Spleen (tissue), 11 donors: ENCODE data around the gene IGF1R. TPM values are rescaled to one million over a fixed set of nuclear protein-coding genes. Genes with fewer than 3 reads are reported as not detected.
A peak's percentile ranks its signal among the peaks of the same experiment; 100 is the strongest.

Source experiments
- DNase-seq: peaks from one replicate; pipeline ENCODE4 v3.0.0-alpha.2; 2020
- H3K27ac ChIP-seq, 8 donors: fragments of 200-600 bp; sonication (generic) in 7 of 8; 1 replicate in 4 of 8; 2 replicates in 4 of 8; pipeline versions ENCODE4 v1.5.0 to v1.8.0; 2016 to 2021; ENCODE audit warnings: inconsistent platforms in 4 of 8, mild to moderate bottlenecking in 4 of 8, moderate library complexity in 1 of 8
- H3K27me3 ChIP-seq, 7 donors: fragments of 200-600 bp; sonication (generic) in 6 of 7; replicated peaks in 1 of 7; 1 replicate in 4 of 7; 2 replicates in 3 of 7; pipeline versions ENCODE4 v1.5.0 to v1.8.0; 2016 to 2021; ENCODE audit warnings: inconsistent platforms in 3 of 7, mild to moderate bottlenecking in 1 of 7
- H3K36me3 ChIP-seq, 6 donors: fragments of 200-600 bp; sonication (generic) in 5 of 6; 1 replicate in 4 of 6; 2 replicates in 2 of 6; pipeline versions ENCODE4 v1.5.0 to v1.8.0; 2016 to 2021; ENCODE audit warnings: inconsistent platforms in 2 of 6
- H3K4me1 ChIP-seq, 6 donors: fragments of 200-600 bp; sonication (generic) in 5 of 6; 1 replicate in 3 of 6; 2 replicates in 3 of 6; pipeline versions ENCODE4 v1.5.0 to v1.8.0; 2016 to 2021; ENCODE audit warnings: inconsistent platforms in 3 of 6
- H3K4me3 ChIP-seq, 8 donors: fragments of 200-600 bp; sonication (generic) in 7 of 8; 1 replicate in 4 of 8; 2 replicates in 4 of 8; pipeline versions ENCODE4 v1.5.0 to v1.8.0; 2016 to 2021; ENCODE audit warnings: inconsistent platforms in 4 of 8, mild to moderate bottlenecking in 4 of 8, moderate library complexity in 2 of 8
- H3K9me3 ChIP-seq, 8 donors: fragments of 200-600 bp; sonication (generic) in 7 of 8; 1 replicate in 4 of 8; 2 replicates in 4 of 8; pipeline versions ENCODE4 v1.5.0 to v1.8.0; 2016 to 2021; ENCODE audit warnings: inconsistent platforms in 4 of 8
- POLR2A ChIP-seq, 3 donors: fragments of 450-650 bp; IDR thresholded peaks; one replicate each; pipeline ENCODE4 v1.5.1; 2017; ENCODE audit warnings: antibody characterized with exemption in 3 of 3, mild to moderate bottlenecking in 1 of 3
- POLR2AphosphoS5 ChIP-seq, 3 donors: sonication (generic); formaldehyde crosslinking; IDR thresholded peaks; one replicate each; pipeline ENCODE4 v1.5.1; 2017; ENCODE audit warnings: antibody characterized with exemption in 3 of 3
- WGBS, 5 donors: extraction: QIAGEN DNeasy Blood & Tissue Kit in 3 of 5; methylation state at CpG; one replicate each; pipeline versions ENCODE4 v1.1.5 to v1.1.7; 2013 to 2018; 5-methylcytosine and 5-hydroxymethylcytosine counted together
- intact Hi-C: fragments of 100-400 bp; cut with DNase I; formaldehyde crosslinking; loops from one replicate; pipeline ENCODE4 v1.15.0; 2023; ENCODE audit warnings: low total_unique reads
- polyA plus RNA-seq, 3 donors: library from polyadenylated mRNA; stranded (reverse); fragments of 200-250 nt; gene quantifications; one replicate each; pipeline ENCODE4 v1.2.1, GENCODE V29; 2013
- total RNA-seq, 7 donors: library from RNA; depleted of rRNA in 3 of 7; stranded (reverse); fragments of >200 nt in 3 of 7; fragmentation: NEBNext Ultra II Directional in 4 of 7; extraction: Animal tissue kit (Norgen Biotek cat#: 25700) in 4 of 7; gene quantifications; one replicate each; pipeline versions ENCODE4 v1.1.0 to v1.2.1, GENCODE V29; 2016 to 2021
- TF ChIP-seq, protein P1 (sequence below), 11 experiments: fragments of 200-600 bp in 7 of 11; fragments of 450-650 bp in 4 of 11; sonication (generic) in 4 of 11; IDR thresholded peaks in 8 of 11; conservative IDR thresholded peaks in 3 of 11; 1 replicate in 7 of 11; 2 replicates in 4 of 11; pipeline versions ENCODE4 v1.4.0 to v1.8.0; 2016 to 2021; ENCODE audit warnings: antibody characterized with exemption in 11 of 11, inconsistent platforms in 4 of 11, mild to moderate bottlenecking in 1 of 11
- donor health status: healthy with polysubstance abuse.
- donor health status: DM: no; HTN: no; CAD: no; lungs with moderate emphysema.
- donor health status: DM: no; HTN: no; CAD: no.
- donor health status: Bipolar disorder and iron deficiency.
- donor health status: healthy.
- donor health status: DM: no; HTN: no; CAD: no.
- donor health status: DM: yes; HTN: yes; CAD: no.

The IGF1R gene
- total and polyA plus RNA-seq, 10 donors, result 1.1 to 104 (median 53.1) TPM

DNA sequence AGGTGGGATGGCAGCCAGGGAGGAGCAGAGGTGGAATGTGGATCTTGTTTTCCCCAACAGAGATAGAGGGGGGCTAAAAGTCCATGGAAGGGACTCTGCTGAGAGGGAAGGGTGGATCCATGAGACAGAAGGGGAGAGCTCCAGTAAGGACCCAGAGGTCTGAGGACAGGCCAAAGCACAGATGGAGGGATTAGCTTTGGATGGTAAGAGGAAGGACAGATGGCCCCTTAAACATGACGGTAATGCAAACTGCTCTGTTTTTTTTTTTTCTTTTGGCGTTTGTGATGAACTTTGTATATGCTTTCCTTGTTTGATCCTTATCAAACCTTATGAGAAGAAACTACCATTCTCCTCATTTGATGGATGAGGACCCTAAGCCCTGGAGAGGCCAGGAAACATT lies 96.2 kb downstream of the IGF1R start:
- Histone ChIP-seq H3K27me3 (no peaks in the 10 kb centered on the region), H3K27ac (no peak overlapping the region), H3K9me3 (no peaks in the 10 kb centered on the region), H3K4me1 (peaks cover 0 to 52% (median 23%) of the 10 kb centered on the region in 6 donors), H3K4me3 (no peak overlapping the region), H3K36me3 (no peaks in the 10 kb centered on the region)
- no peak for DNase-seq
- TF ChIP-seq POLR2AphosphoS5 (IDR thresholded peaks at IDR 0.05), result no peak
- TF ChIP-seq, protein P1, sequence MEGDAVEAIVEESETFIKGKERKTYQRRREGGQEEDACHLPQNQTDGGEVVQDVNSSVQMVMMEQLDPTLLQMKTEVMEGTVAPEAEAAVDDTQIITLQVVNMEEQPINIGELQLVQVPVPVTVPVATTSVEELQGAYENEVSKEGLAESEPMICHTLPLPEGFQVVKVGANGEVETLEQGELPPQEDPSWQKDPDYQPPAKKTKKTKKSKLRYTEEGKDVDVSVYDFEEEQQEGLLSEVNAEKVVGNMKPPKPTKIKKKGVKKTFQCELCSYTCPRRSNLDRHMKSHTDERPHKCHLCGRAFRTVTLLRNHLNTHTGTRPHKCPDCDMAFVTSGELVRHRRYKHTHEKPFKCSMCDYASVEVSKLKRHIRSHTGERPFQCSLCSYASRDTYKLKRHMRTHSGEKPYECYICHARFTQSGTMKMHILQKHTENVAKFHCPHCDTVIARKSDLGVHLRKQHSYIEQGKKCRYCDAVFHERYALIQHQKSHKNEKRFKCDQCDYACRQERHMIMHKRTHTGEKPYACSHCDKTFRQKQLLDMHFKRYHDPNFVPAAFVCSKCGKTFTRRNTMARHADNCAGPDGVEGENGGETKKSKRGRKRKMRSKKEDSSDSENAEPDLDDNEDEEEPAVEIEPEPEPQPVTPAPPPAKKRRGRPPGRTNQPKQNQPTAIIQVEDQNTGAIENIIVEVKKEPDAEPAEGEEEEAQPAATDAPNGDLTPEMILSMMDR (IDR thresholded peaks at IDR 0.05 in 8 of 11, conservative IDR thresholded peaks at IDR 0.05 in 3 of 11), result no peak
- no peak for TF ChIP-seq POLR2A (IDR thresholded peaks at IDR 0.05)
- 70 to 83% (median 75%) methylated on average over 2 of the region's 2 CpGs for WGBS, 5 donors
- intact Hi-C loops, result no loop called here

DNA sequence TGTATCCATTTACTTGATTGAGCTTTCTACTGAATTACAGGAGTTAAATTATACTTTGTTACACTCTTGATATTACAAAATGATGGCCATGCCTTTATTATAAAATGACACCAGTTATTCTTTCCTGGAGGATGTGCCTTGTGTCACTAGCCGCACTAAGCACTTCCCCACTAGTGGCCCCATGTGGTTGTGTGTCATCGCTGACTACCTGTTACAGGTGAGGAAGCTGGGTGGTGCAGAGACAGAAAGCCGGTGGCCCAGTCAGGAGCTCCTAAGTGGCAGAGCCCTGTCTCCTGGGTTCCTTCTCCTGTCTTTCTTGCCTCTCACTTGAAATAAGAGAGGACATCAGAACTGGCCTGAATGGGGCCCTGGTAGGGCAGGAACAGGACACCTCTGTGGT lies 96.8 kb downstream of the IGF1R start:
- no peaks in the 10 kb centered on the region for H3K27me3 ChIP-seq
- H3K9me3 ChIP-seq, result no peaks in the 10 kb centered on the region
- TF ChIP-seq, protein P1 (IDR thresholded peaks at IDR 0.05 in 8 of 11, conservative IDR thresholded peaks at IDR 0.05 in 3 of 11), result no peak
- TF ChIP-seq POLR2A (IDR thresholded peaks at IDR 0.05) (no peak), POLR2AphosphoS5 (IDR thresholded peaks at IDR 0.05) (no peak)
- intact Hi-C loops, result no loop called here
- H3K36me3 ChIP-seq, result no peaks in the 10 kb centered on the region
- peaks cover 0 to 46% (median 23%) of the 10 kb centered on the region in 6 donors for H3K4me1 ChIP-seq
- peak overlapping the region in 1 of 8 donors; percentile 35 for H3K27ac ChIP-seq
- DNase-seq, result no peak
- H3K4me3 ChIP-seq, result no peak overlapping the region
- 37 to 87% (median 66%) methylated on average over 3 of the region's 3 CpGs for WGBS, 5 donors

DNA sequence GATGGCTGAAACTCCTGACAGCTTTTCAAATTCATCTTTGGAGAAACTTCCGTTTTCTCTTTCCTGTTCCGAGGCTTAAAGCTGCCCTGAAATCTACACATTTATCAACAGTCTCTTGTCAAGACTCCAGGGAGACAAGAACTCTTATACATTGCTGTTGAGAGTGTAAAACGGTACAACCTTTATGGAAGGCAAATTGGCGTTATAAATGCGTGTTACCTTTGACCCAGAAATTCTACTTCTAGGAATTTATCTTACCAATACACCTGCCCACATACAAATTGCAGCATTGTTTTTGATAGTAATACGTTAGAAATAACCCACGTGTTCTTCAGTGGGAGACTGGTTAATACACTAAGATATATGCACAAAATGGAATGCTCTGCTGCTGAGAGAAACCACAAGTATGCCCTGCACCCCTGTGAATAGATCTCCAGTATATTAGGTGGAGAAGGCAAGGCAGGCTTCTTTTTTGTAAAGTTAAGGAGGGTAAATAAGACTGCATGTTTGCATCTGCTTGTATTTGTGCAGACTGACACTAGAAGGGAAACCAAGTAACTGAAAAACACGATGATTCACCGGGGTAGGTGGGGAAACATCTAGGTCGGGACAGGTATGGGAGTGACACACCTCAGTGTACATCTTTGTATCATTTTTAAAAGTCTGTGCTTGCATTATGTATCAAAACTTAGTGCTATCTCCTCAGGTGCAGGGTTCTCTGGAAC lies 97.5 kb downstream of the IGF1R start:
- intact Hi-C loops, result no loop called here
- Histone ChIP-seq H3K36me3 (no peaks in the 10 kb centered on the region), H3K27ac (peak overlapping the region in 1 of 8 donors; percentile 35), H3K9me3 (no peaks in the 10 kb centered on the region), H3K27me3 (no peaks in the 10 kb centered on the region), H3K4me3 (no peak overlapping the region), H3K4me1 (peaks cover 0 to 42% (median 23%) of the 10 kb centered on the region in 6 donors)
- WGBS, 5 donors, result 42 to 54% (median 53%) methylated on average over 10 of the region's 10 CpGs
- DNase-seq, result no peak
- TF ChIP-seq POLR2AphosphoS5 (IDR thresholded peaks at IDR 0.05) (no peak), POLR2A (IDR thresholded peaks at IDR 0.05) (no peak)

DNA sequence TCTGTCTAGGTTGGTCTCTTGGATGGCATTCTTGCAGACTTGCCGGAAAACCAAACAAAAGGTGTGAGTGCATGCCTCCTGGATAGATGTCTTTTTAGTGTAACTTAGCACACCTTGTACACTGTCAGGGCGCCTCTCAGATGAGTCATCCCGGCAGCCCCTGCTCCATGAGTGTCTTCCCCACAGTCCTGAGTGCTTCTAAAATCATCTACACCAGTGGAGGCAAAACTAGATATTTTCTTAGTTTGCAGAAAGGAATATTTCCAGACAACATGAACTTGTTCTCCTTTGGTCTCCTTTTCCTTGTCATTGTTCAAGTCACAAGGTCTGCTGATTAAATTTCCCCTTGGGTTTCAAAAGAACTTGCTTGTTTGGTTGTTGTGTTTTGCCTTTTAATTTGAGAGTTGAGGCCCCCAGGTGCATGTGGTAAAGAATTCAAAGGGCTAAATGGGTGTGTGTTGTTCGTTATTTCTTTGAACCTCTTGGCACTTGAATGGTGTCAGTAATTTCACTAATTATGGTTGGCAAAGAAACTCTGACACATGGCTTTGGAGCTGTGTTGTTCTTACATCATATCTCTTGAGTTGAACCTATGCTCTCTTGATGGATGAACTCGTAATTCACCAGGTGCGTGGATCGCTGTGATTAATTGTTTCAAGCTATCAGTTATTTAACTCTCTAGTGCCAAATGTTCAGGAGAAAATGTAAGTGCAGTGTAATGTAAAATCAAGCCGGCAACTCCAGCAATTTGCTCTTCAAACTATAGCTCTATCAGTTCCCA lies 98.2 kb downstream of the IGF1R start:
- 84 to 93% (median 91%) methylated on average over 8 of the region's 8 CpGs for WGBS, 5 donors

More for the DNA sequence above, 98.2 kb downstream of the IGF1R start:
- Histone ChIP-seq H3K4me3 (no peak overlapping the region), H3K27ac (no peak overlapping the region), H3K36me3 (no peaks in the 10 kb centered on the region), H3K27me3 (no peaks in the 10 kb centered on the region), H3K4me1 (peaks cover 0 to 34% (median 20%) of the 10 kb centered on the region in 6 donors), H3K9me3 (no peaks in the 10 kb centered on the region)
- TF ChIP-seq, protein P1 (IDR thresholded peaks at IDR 0.05 in 8 of 11, conservative IDR thresholded peaks at IDR 0.05 in 3 of 11), result no peak
- TF ChIP-seq POLR2AphosphoS5 (IDR thresholded peaks at IDR 0.05), result no peak
- TF ChIP-seq POLR2A (IDR thresholded peaks at IDR 0.05), result no peak
- intact Hi-C loops, result no loop called here
- no peak for DNase-seq
